A549 (cell line): ENCODE measurements around the gene SOX2. TPM values are rescaled to one million over a fixed set of nuclear protein-coding genes. Genes with fewer than 3 reads are reported as not detected.

Experiments
- ATAC-seq, 2 experiments: fragments of 200-7000 bp in 1 of 2; fragments of >200 bp in 1 of 2; cut with Nextera tagmentation in 1 of 2; cut with Tn5 transposase in 1 of 2; 3 replicates each; pipeline versions ENCODE4 v1.8.0 to v1.9.1; 2018 to 2020; ENCODE audit warnings: mild to moderate bottlenecking in 1 of 2, moderate library complexity in 1 of 2
- CTCF ChIA-PET: fragments of 300-600 bp; sonication (Branson Sonifier 250); formaldehyde crosslinking; extraction: SDS; loops from one replicate; lab custom pipeline; 2021; ENCODE audit warnings: antibody characterized with exemption, inconsistent platforms; lab: Yijun Ruan, JAX
- POLR2A ChIA-PET: fragments of 350-600 bp; formaldehyde crosslinking; extraction: SDS; loops from one replicate; lab custom pipeline; 2021; ENCODE audit warnings: antibody characterized with exemption, inconsistent platforms; lab: Yijun Ruan, JAX
- DNase-seq, 2 experiments: peaks; one replicate each; pipeline versions ENCODE4 v3.0.0 to v3.0.0-alpha.2; 2011 to 2016; ENCODE audit warnings: low read depth in 1 of 2, low spot score in 1 of 2
- FAIRE-seq: peaks from 2 replicates; lab custom pipeline; 2011; peaks lifted over from hg19 to GRCh38; lab: Jason Lieb, UNC
- H3K27ac ChIP-seq, 2 experiments: fragments of >200 bp; sonication (Bioruptor Twin); formaldehyde crosslinking; 3 replicates each; pipeline ENCODE4 v1.5.1; 2016 to 2017
- H3K4me1 ChIP-seq: fragments of >200 bp; sonication (Bioruptor Twin); formaldehyde crosslinking; 3 replicates; pipeline ENCODE4 v1.6.1; 2016
- H3K4me2 ChIP-seq: fragments of >200 bp; sonication (Bioruptor Twin); formaldehyde crosslinking; 3 replicates; pipeline ENCODE4 v1.6.1; 2016
- H3K4me3 ChIP-seq: fragments of >200 bp; sonication (Bioruptor Twin); formaldehyde crosslinking; 3 replicates; pipeline ENCODE4 v1.5.1; 2016
- H3K9me3 ChIP-seq: fragments of >200 bp; sonication (Bioruptor Twin); formaldehyde crosslinking; 3 replicates; pipeline ENCODE4 v1.6.1; 2016
- CEBPB ChIP-seq, 2 experiments: fragments of >200 bp in 1 of 2; sonication (Bioruptor Twin) in 1 of 2; formaldehyde crosslinking in 1 of 2; IDR thresholded peaks; 2 replicates each; pipeline ENCODE4 v1.6.1; 2012 to 2016
- CHD4 ChIP-seq: fragments of 200-600 bp; sonication (generic); IDR thresholded peaks from 2 replicates; pipeline ENCODE4 v1.6.1; 2016; ENCODE audit warnings: antibody characterized with exemption, mild to moderate bottlenecking, borderline replicate concordance
- EP300 ChIP-seq, 2 experiments: fragments of >200 bp; sonication (Bioruptor Twin); formaldehyde crosslinking; IDR thresholded peaks; 2 replicates in 1 of 2; 3 replicates in 1 of 2; pipeline ENCODE4 v1.6.1; 2016 to 2017
- FOSL2 ChIP-seq, 2 experiments: fragments of 450-650 bp in 1 of 2; fragments of >200 bp in 1 of 2; sonication (Bioruptor Twin) in 1 of 2; formaldehyde crosslinking; IDR thresholded peaks; 2 replicates each; pipeline versions ENCODE4 v1.5.0 to v1.6.1; 2016 to 2020; ENCODE audit warnings: mild to moderate bottlenecking in 1 of 2, moderate library complexity in 1 of 2
- FOXS1 ChIP-seq: fragments of 250-450 bp; sonication (Bioruptor Pico); IDR thresholded peaks from 2 replicates; pipeline ENCODE4 v1.5.0; 2020; ENCODE audit warnings: mild to moderate bottlenecking, moderate library complexity
- GATA3 ChIP-seq: IDR thresholded peaks from 2 replicates; pipeline ENCODE4 v1.6.1; 2012; ENCODE audit warnings: borderline replicate concordance
- HOXA7 ChIP-seq: fragments of 250-450 bp; sonication (Bioruptor Pico); IDR thresholded peaks from 2 replicates; pipeline ENCODE4 v1.5.0; 2020; ENCODE audit warnings: mild to moderate bottlenecking, moderate library complexity
- MAFK ChIP-seq: fragments of 450-650 bp; IDR thresholded peaks from 2 replicates; pipeline ENCODE4 v1.6.1; 2014; ENCODE audit not compliant: partially characterized antibody
- MYC ChIP-seq: IDR thresholded peaks from 2 replicates; pipeline ENCODE4 v1.6.1; 2012; ENCODE audit warnings: mild to moderate bottlenecking, inconsistent platforms, low read length, improper control_type of control experiment, borderline replicate concordance
- NPAS2 ChIP-seq: fragments of 250-450 bp; sonication (Bioruptor Pico); IDR thresholded peaks from 2 replicates; pipeline ENCODE4 v1.8.0; 2022; ENCODE audit warnings: mild to moderate bottlenecking, moderate library complexity, borderline replicate concordance
- PHF8 ChIP-seq: fragments of 200-600 bp; sonication (generic); IDR thresholded peaks from 2 replicates; pipeline ENCODE4 v1.6.1; 2016; ENCODE audit warnings: low read depth, mild to moderate bottlenecking, antibody characterized with exemption, moderate library complexity, borderline replicate concordance
- POLR2AphosphoS2 ChIP-seq: conservative IDR thresholded peaks from 2 replicates; pipeline ENCODE4 v1.6.1; 2012; ENCODE audit warnings: low read length, improper control_type of control experiment, inconsistent platforms
- RAD21 ChIP-seq, 2 experiments: fragments of >200 bp in 1 of 2; sonication (Bioruptor Twin) in 1 of 2; formaldehyde crosslinking in 1 of 2; IDR thresholded peaks in 1 of 2; conservative IDR thresholded peaks in 1 of 2; 2 replicates in 1 of 2; 3 replicates in 1 of 2; pipeline ENCODE4 v1.6.1; 2012 to 2018; ENCODE audit warnings: inconsistent platforms in 1 of 2
- RARB ChIP-seq: fragments of 250-450 bp; sonication (Bioruptor Pico); IDR thresholded peaks from 2 replicates; pipeline ENCODE4 v1.8.0; 2021; ENCODE audit warnings: mild to moderate bottlenecking, moderate library complexity
- REST ChIP-seq: fragments of 200-600 bp; sonication (generic); IDR thresholded peaks from 2 replicates; pipeline ENCODE4 v1.6.1; 2016; ENCODE audit warnings: antibody characterized with exemption, mild to moderate bottlenecking, moderate library complexity
- TFCP2L1 ChIP-seq: fragments of 250-450 bp; sonication (Bioruptor Pico); IDR thresholded peaks from 2 replicates; pipeline ENCODE4 v1.5.0; 2021; ENCODE audit warnings: mild to moderate bottlenecking
- ZNF302 ChIP-seq: fragments of 250-450 bp; sonication (Bioruptor Pico); IDR thresholded peaks from 2 replicates; pipeline ENCODE4 v1.9.0; 2021; ENCODE audit warnings: inconsistent platforms, mild to moderate bottlenecking, moderate library complexity
- WGBS: methylation state at CpG from one replicate; pipeline ENCODE4 v1.1.6; 2017; ENCODE audit errors: missing lambda C conversion rate; 5-methylcytosine and 5-hydroxymethylcytosine counted together
- polyA plus RNA-seq, 4 experiments: library from polyadenylated mRNA; depleted of rRNA in 3 of 4; stranded (reverse); fragments of >200 nt; fragmentation: RNase III in 1 of 4; extraction: RNeasy Plus Mini Kit Qiagen cat#74134 plus additional on column Dnase treatment in 1 of 4; gene quantifications; 2 replicates in 3 of 4; 3 replicates in 1 of 4; pipeline ENCODE4 v1.2.3, GENCODE V29; 2011 to 2017
- TF ChIP-seq, protein P1 (sequence below): fragments of 450-650 bp; IDR thresholded peaks from 2 replicates; pipeline ENCODE4 v1.6.1; 2014; ENCODE audit warnings: antibody characterized with exemption
- TF ChIP-seq, protein P2 (sequence below): fragments of >200 bp; sonication (Bioruptor Twin); formaldehyde crosslinking; IDR thresholded peaks from 3 replicates; pipeline ENCODE4 v1.6.1; 2016
- TF ChIP-seq, protein P3 (sequence below): fragments of >200 bp; sonication (Bioruptor Twin); formaldehyde crosslinking; IDR thresholded peaks from 3 replicates; pipeline ENCODE4 v1.5.1; 2016
- TF ChIP-seq, protein P4 (sequence below): fragments of 250-450 bp; sonication (Bioruptor Pico); IDR thresholded peaks from 2 replicates; pipeline ENCODE4 v1.5.0; 2020; ENCODE audit warnings: low read depth, mild to moderate bottlenecking, moderate library complexity

The SOX2 gene
- polyA plus RNA-seq, 2 of the 4 experiments (the other 2 are of a cell fraction) = 2.2 to 3.4 TPM

DNA sequence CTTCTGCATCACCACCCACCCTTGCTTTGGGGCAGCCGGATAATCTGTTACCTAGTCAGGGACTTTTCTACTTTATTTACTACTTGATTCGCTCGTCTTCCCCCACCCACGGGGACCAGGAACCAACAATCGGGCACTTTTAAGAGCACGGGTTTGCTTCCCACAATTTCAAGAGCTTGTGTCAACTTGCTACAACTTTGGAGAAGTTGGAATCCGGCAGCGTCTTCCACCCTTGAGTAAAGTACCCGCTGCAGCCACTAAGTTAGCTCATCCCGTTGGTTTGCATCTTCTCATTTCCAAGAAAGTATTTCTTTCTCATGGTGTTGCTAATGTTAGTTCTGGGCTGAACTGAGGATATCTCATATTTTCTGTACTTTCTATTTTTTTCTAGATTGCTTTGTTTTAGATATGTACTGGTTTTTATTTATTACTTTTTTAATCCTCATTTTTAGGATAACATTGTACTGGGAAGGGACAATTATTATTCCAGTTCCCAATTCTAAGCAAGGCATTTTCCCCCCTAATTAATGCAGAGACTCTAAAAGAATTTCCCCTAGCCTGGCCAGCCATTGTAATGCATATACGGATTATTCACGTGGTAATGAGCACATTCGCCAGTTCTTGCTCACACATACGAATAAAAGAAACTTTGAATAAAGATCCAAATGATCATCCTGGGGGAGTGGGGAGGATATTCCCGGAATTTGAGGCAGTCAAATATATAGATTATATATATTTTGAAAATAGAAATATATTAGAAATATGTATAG lies 4.0 kb downstream of the SOX2 start (continued):
- TF ChIP-seq TFCP2L1 (CRISPR knock-in tag) (no peak), HOXA7 (CRISPR knock-in tag) (no peak), RAD21 (conservative IDR thresholded peaks at IDR 0.05 in 1 of 2, IDR thresholded peaks at IDR 0.05 in 1 of 2) (no peak), NPAS2 (no peak), CEBPB (IDR thresholded peaks at IDR 0.05) (no peak), RARB (CRISPR knock-in tag) (no peak), CHD4 (no peak)
- TF ChIP-seq, protein P1, sequence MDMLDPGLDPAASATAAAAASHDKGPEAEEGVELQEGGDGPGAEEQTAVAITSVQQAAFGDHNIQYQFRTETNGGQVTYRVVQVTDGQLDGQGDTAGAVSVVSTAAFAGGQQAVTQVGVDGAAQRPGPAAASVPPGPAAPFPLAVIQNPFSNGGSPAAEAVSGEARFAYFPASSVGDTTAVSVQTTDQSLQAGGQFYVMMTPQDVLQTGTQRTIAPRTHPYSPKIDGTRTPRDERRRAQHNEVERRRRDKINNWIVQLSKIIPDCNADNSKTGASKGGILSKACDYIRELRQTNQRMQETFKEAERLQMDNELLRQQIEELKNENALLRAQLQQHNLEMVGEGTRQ = no peak
- TF ChIP-seq, all 56 proteins: peak for 0

- DNase-seq (no peak), ATAC-seq (no peak), FAIRE-seq (no peak)
- TF ChIP-seq FOSL2 (IDR thresholded peaks at IDR 0.05) = no peak
- no peak for TF ChIP-seq FOSL2 (CRISPR knock-in tag; IDR thresholded peaks at IDR 0.05)
- TF ChIP-seq, protein P1 = no peak
- TF ChIP-seq FOXS1 (CRISPR knock-in tag) = no peak
- no peak for TF ChIP-seq MYC
- no peak for TF ChIP-seq EP300 (IDR thresholded peaks at IDR 0.05)
- TF ChIP-seq, protein P2, sequence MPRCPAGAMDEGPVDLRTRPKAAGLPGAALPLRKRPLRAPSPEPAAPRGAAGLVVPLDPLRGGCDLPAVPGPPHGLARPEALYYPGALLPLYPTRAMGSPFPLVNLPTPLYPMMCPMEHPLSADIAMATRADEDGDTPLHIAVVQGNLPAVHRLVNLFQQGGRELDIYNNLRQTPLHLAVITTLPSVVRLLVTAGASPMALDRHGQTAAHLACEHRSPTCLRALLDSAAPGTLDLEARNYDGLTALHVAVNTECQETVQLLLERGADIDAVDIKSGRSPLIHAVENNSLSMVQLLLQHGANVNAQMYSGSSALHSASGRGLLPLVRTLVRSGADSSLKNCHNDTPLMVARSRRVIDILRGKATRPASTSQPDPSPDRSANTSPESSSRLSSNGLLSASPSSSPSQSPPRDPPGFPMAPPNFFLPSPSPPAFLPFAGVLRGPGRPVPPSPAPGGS = no peak
- TF ChIP-seq PHF8 = no peak
- TF ChIP-seq, protein P3, sequence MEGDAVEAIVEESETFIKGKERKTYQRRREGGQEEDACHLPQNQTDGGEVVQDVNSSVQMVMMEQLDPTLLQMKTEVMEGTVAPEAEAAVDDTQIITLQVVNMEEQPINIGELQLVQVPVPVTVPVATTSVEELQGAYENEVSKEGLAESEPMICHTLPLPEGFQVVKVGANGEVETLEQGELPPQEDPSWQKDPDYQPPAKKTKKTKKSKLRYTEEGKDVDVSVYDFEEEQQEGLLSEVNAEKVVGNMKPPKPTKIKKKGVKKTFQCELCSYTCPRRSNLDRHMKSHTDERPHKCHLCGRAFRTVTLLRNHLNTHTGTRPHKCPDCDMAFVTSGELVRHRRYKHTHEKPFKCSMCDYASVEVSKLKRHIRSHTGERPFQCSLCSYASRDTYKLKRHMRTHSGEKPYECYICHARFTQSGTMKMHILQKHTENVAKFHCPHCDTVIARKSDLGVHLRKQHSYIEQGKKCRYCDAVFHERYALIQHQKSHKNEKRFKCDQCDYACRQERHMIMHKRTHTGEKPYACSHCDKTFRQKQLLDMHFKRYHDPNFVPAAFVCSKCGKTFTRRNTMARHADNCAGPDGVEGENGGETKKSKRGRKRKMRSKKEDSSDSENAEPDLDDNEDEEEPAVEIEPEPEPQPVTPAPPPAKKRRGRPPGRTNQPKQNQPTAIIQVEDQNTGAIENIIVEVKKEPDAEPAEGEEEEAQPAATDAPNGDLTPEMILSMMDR = no peak
- no peak for TF ChIP-seq MAFK
- no peak for TF ChIP-seq TFCP2L1 (CRISPR knock-in tag)
- ChIA-PET CTCF (interaction anchor here (2.1 kb wide), 1 partner anchor 15 kb away, joined by 6 read pairs; no protein-coding TSS in a partner anchor), POLR2A (no interaction called here)
- peak overlapping the region; percentile 92 for H3K4me2 ChIP-seq
- 34% methylated on average over 5 of the region's 5 CpGs for WGBS
- no peaks in the 10 kb centered on the region for H3K4me1 ChIP-seq
- H3K9me3 ChIP-seq = no peaks in the 10 kb centered on the region
- no peak overlapping the region for H3K27ac ChIP-seq
- H3K4me3 ChIP-seq = no peak overlapping the region
Observed at GRCh38 chr3:181716966-181717365, 5.2 kb downstream of the SOX2 start.

GRCh38 chr3:181717549-181718171 lies 5.9 kb downstream of the SOX2 start:
- Histone ChIP-seq H3K27ac (no peak overlapping the region), H3K4me1 (no peaks in the 10 kb centered on the region), H3K9me3 (no peaks in the 10 kb centered on the region), H3K4me2 (no peak overlapping the region; the same call in 2 of the 3 replicates), H3K4me3 (no peak overlapping the region)
- FAIRE-seq (no peak), DNase-seq (no peak), ATAC-seq (no peak)
- ChIA-PET POLR2A (no interaction called here), CTCF (interaction anchor here (1.5 to 2.1 kb wide), 3 partner anchors 9 to 16 kb away, joined by 4 to 7 read pairs (median 6); no protein-coding TSS in a partner anchor)
- 81% methylated on average over 6 of the region's 6 CpGs for WGBS
- TF ChIP-seq REST = no peak
- no peak for TF ChIP-seq ZNF302
- no peak for TF ChIP-seq POLR2AphosphoS2
- no peak for TF ChIP-seq GATA3
- TF ChIP-seq, protein P4, sequence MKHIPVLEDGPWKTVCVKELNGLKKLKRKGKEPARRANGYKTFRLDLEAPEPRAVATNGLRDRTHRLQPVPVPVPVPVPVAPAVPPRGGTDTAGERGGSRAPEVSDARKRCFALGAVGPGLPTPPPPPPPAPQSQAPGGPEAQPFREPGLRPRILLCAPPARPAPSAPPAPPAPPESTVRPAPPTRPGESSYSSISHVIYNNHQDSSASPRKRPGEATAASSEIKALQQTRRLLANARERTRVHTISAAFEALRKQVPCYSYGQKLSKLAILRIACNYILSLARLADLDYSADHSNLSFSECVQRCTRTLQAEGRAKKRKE (CRISPR knock-in tag) = no peak
